Keratinocyte (primary cell): ENCODE measurements around the gene ITGB2.

Source experiments
- EZH2 ChIP-seq: IDR thresholded peaks from one replicate; pipeline ENCODE4 v1.6.1; 2012; ENCODE audit warnings: inconsistent platforms, mild to moderate bottlenecking, low read length, moderate library complexity
- TF ChIP-seq, protein P1 (sequence below), 3 experiments: IDR thresholded peaks in 1 of 3; conservative IDR thresholded peaks in 1 of 3; optimal IDR thresholded peaks in 1 of 3; 2 replicates in 2 of 3; 3 replicates in 1 of 3; pipeline versions ENCODE3 to v1.5.1; 2011; ENCODE audit warnings: low read length in 3 of 3, mild to moderate bottlenecking in 3 of 3, moderate library complexity in 2 of 3, control low read depth in 1 of 3, inconsistent platforms in 1 of 3; ENCODE audit not compliant: insufficient read depth in 2 of 3; ENCODE audit errors: extremely low read depth in 1 of 3

DNA sequence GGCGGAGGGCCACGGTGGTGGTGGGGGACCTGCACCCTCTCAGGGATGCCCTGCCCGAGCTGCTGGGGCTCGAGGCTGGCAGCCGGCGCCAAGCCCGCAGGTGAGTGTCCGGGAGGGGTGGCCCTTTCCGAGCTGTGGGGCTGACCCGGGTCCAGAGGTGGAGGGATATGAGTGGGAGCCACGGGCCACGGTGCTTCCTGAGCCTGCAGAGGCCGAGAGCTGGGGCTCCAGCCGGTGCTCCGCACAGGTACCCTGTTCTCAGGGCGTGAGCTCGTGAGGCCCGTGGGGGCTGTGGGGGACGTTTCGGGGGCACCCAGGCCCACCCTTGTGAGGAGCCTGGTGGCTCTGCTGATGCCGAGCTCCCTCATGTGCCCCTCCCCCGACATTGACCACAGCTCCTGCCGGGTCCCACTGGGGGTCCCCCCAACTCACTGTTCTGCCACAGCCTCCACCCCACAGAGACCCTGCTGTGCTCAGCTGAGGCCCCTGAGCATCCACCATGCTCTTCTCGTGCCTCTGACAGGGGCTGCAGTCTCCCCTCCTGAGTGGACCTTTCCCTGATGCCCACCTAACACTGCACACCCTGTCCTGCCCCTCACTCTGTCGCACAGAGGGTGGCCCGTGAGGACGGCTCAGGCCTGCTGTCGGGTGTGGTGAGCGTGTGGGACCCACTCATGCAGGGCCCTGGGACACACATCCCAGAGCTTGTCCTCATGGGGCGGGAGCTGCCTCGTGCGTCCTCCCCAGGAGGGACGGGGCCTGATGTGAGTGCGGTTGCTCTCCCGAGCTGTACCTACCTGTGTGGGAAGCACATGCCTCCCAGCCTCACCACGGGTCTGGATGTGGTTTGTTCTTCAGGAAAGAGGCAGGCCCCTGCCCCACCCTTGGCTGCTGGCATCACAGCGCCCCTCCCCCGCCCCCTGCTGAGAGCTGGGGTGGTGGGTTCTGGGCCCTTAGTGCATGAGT lies 46.7 kb upstream of the ITGB2 start:
- TF ChIP-seq, protein P1, sequence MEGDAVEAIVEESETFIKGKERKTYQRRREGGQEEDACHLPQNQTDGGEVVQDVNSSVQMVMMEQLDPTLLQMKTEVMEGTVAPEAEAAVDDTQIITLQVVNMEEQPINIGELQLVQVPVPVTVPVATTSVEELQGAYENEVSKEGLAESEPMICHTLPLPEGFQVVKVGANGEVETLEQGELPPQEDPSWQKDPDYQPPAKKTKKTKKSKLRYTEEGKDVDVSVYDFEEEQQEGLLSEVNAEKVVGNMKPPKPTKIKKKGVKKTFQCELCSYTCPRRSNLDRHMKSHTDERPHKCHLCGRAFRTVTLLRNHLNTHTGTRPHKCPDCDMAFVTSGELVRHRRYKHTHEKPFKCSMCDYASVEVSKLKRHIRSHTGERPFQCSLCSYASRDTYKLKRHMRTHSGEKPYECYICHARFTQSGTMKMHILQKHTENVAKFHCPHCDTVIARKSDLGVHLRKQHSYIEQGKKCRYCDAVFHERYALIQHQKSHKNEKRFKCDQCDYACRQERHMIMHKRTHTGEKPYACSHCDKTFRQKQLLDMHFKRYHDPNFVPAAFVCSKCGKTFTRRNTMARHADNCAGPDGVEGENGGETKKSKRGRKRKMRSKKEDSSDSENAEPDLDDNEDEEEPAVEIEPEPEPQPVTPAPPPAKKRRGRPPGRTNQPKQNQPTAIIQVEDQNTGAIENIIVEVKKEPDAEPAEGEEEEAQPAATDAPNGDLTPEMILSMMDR (optimal IDR thresholded peaks at IDR 0.05 in 1 of 3, IDR thresholded peaks at IDR 0.05 in 1 of 3, conservative IDR thresholded peaks at IDR 0.05 in 1 of 3; ENCODE audit: extremely low read depth in 1 of 3, insufficient read depth in 2 of 3, low read length in 3 of 3) = no peak
- TF ChIP-seq EZH2 = no peak
